Calu3 (cell line): Measurements from ENCODE around the gene SETBP1. TPM values are rescaled to one million over a fixed set of nuclear protein-coding genes. Genes with fewer than 3 reads are reported as not detected.

ENCODE experiments used
- BruUV-seq: library from RNA; stranded (reverse); fragments of 400-500 nt; replicated peaks from 2 replicates; lab custom pipeline; 2021; lab: Mats Ljungman, UMichigan
- CTCF ChIA-PET: fragments of 300-600 bp; sonication (Branson Sonifier 250); formaldehyde crosslinking; loops from one replicate; lab custom pipeline; 2022; ENCODE audit warnings: antibody characterized with exemption; lab: Charles Lee
- DNase-seq: peaks from one replicate; pipeline ENCODE4 v3.0.0; 2022
- H3K27ac Mint-ChIP-seq: one replicate; pipeline ENCODE4 v1.8.0; 2022; ENCODE audit warnings: mixed read lengths; ENCODE audit not compliant: unreplicated experiment
- H3K27me3 Mint-ChIP-seq: one replicate; pipeline ENCODE4 v1.8.0; 2022; ENCODE audit warnings: mixed read lengths; ENCODE audit not compliant: unreplicated experiment
- H3K36me3 Mint-ChIP-seq: one replicate; pipeline ENCODE4 v1.8.0; 2022; ENCODE audit warnings: mild to moderate bottlenecking, moderate library complexity, mixed read lengths; ENCODE audit not compliant: insufficient read depth, unreplicated experiment
- H3K4me1 Mint-ChIP-seq: one replicate; pipeline ENCODE4 v1.8.0; 2022; ENCODE audit warnings: mild to moderate bottlenecking, low read depth, mixed read lengths; ENCODE audit not compliant: unreplicated experiment
- H3K4me3 Mint-ChIP-seq: one replicate; pipeline ENCODE4 v1.8.0; 2022; ENCODE audit warnings: mild to moderate bottlenecking, low read depth, moderate library complexity, mixed read lengths; ENCODE audit not compliant: unreplicated experiment
- H3K9me3 Mint-ChIP-seq: one replicate; pipeline ENCODE4 v1.8.0; 2022; ENCODE audit warnings: low read depth, mixed read lengths; ENCODE audit not compliant: unreplicated experiment
- CTCF ChIP-seq: fragments of 200-600 bp; IDR thresholded peaks from one replicate; pipeline ENCODE4 v1.8.0; 2022; ENCODE audit warnings: antibody characterized with exemption; ENCODE audit not compliant: unreplicated experiment
- intact Hi-C: fragments of 100-400 bp; cut with micrococcal nuclease; formaldehyde crosslinking; loops from one replicate; pipeline ENCODE4 v1.10.0; 2022; ENCODE audit not compliant: unreplicated experiment
- total RNA-seq: library from RNA; stranded (reverse); gene quantifications from 2 replicates; pipeline ENCODE4 v1.2.3, GENCODE V29; 2022

Gene SETBP1
- total RNA-seq, 1 experiment from 2014 or later: 6.0 TPM

- no peaks in the 10 kb centered on the region for H3K27me3 Mint-ChIP-seq
- H3K4me3 Mint-ChIP-seq: no peak overlapping the region
- H3K36me3 Mint-ChIP-seq: no peaks in the 10 kb centered on the region
- H3K4me1 Mint-ChIP-seq: no peaks in the 10 kb centered on the region
- H3K9me3 Mint-ChIP-seq: no peaks in the 10 kb centered on the region
- DNase-seq: no peak
- TF ChIP-seq CTCF: no peak
- CTCF ChIA-PET: no interaction called here
- no TSS peak for BruUV-seq
- intact Hi-C loops: no loop called here
- no peak overlapping the region for H3K27ac Mint-ChIP-seq
Observed at GRCh38 chr18:44881461-44882162, 200.9 kb downstream of the SETBP1 start.

- CTCF ChIA-PET: no interaction called here
- Mint-ChIP-seq H3K9me3 (no peaks in the 10 kb centered on the region), H3K27ac (no peak overlapping the region), H3K4me1 (peaks cover 4% of the 10 kb centered on the region), H3K27me3 (no peaks in the 10 kb centered on the region), H3K4me3 (no peak overlapping the region), H3K36me3 (no peaks in the 10 kb centered on the region)
- TF ChIP-seq CTCF: no peak
- BruUV-seq: no TSS peak
- no peak for DNase-seq
- intact Hi-C loops: no loop called here
Observed at GRCh38 chr18:44882163-44882868, 201.6 kb downstream of the SETBP1 start.

- intact Hi-C loops: no loop called here
- Mint-ChIP-seq H3K4me1 (peaks cover 12% of the 10 kb centered on the region), H3K9me3 (no peaks in the 10 kb centered on the region), H3K36me3 (no peaks in the 10 kb centered on the region), H3K27me3 (no peaks in the 10 kb centered on the region), H3K27ac (no peak overlapping the region), H3K4me3 (no peak overlapping the region)
- no peak for DNase-seq
- TF ChIP-seq CTCF: no peak
- CTCF ChIA-PET: no interaction called here
- no TSS peak for BruUV-seq
Observed at GRCh38 chr18:44883671-44884070, 203.0 kb downstream of the SETBP1 start.

- Mint-ChIP-seq H3K4me1 (peaks cover 12% of the 10 kb centered on the region), H3K27me3 (no peaks in the 10 kb centered on the region), H3K36me3 (no peaks in the 10 kb centered on the region), H3K9me3 (no peaks in the 10 kb centered on the region), H3K27ac (no peak overlapping the region), H3K4me3 (no peak overlapping the region)
- intact Hi-C loops: no loop called here
- BruUV-seq: no TSS peak
- CTCF ChIA-PET: no interaction called here
- TF ChIP-seq CTCF: no peak
- no peak for DNase-seq
Observed at GRCh38 chr18:44884431-44884830, 203.7 kb downstream of the SETBP1 start.
